DND-41 (cell line): ENCODE results near the gene MAD2L1BP.

Experiments
- EZH2 ChIP-seq: IDR thresholded peaks from 3 replicates; pipeline ENCODE4 v1.6.1; 2012; ENCODE audit warnings: borderline replicate concordance, low read depth, mild to moderate bottlenecking, moderate library complexity, low read length, inconsistent platforms; ENCODE audit not compliant: severe bottlenecking
- TF ChIP-seq, protein P1 (sequence below): IDR thresholded peaks from 2 replicates; pipeline ENCODE4 v1.5.1; 2012; ENCODE audit warnings: borderline replicate concordance, low read length, moderate library complexity, mild to moderate bottlenecking; ENCODE audit not compliant: poor library complexity, severe bottlenecking; ENCODE audit errors: extremely low read depth

DNA sequence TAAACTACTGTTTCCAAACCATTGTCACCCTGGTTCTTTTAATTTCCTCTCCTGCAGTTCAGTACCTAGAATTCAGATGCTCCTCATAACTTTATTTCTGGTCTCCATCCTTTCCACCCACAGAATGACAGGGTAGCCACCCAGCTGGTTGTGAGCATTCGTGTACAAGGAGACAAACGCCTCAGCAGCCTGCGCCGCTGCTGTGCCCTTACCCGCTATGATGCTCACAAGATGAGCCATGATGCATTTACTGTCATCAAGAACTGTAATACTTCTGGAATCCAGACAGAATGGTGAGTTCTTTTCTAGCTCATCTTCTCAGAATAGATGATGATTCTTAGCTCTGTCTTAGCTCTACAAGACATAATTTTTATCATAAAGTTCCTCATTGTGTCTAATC lies 25.2 kb upstream of the MAD2L1BP start:
- TF ChIP-seq, protein P1, sequence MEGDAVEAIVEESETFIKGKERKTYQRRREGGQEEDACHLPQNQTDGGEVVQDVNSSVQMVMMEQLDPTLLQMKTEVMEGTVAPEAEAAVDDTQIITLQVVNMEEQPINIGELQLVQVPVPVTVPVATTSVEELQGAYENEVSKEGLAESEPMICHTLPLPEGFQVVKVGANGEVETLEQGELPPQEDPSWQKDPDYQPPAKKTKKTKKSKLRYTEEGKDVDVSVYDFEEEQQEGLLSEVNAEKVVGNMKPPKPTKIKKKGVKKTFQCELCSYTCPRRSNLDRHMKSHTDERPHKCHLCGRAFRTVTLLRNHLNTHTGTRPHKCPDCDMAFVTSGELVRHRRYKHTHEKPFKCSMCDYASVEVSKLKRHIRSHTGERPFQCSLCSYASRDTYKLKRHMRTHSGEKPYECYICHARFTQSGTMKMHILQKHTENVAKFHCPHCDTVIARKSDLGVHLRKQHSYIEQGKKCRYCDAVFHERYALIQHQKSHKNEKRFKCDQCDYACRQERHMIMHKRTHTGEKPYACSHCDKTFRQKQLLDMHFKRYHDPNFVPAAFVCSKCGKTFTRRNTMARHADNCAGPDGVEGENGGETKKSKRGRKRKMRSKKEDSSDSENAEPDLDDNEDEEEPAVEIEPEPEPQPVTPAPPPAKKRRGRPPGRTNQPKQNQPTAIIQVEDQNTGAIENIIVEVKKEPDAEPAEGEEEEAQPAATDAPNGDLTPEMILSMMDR: no peak
- no peak for TF ChIP-seq EZH2
